Measurements from ENCODE around the gene GPC2. TPM values are rescaled to one million over a fixed set of nuclear protein-coding genes. Genes with fewer than 3 reads are reported as not detected.

GPC2 gene
- total RNA-seq, 1 experiment from 2014 or later = 45.2 TPM

GRCh38 chr7:100152937-100153666 lies 24.1 kb downstream of the GPC2 start:
- no CpG with 5 or more reads among the region's 18 CpGs for WGBS (ENCODE audit: extremely low coverage, insufficient read length, low lambda C conversion rate)
- Histone ChIP-seq H4K5ac (ENCODE audit: insufficient read length, low read depth, low read length) (no peak overlapping the region), H2BK5ac (ENCODE audit: insufficient read length, low read length) (no peak overlapping the region), H3K23ac (ENCODE audit: insufficient read length, low read depth, low read length) (no peak overlapping the region), H4K8ac (replicated peaks; ENCODE audit: insufficient read length, low read depth, low read length) (no peak overlapping the region), H3K56ac (ENCODE audit: insufficient read length, low read depth, low read length) (no peak overlapping the region), H3K4me2 (ENCODE audit: insufficient read depth, insufficient read length, low read length) (no peak overlapping the region), H3K79me1 (ENCODE audit: insufficient read depth, low read depth, low read length, poor library complexity, severe bottlenecking) (peaks cover 2% of the 10 kb centered on the region), H2BK120ac (ENCODE audit: low read depth, low read length, poor library complexity, severe bottlenecking) (no peak overlapping the region), H3K14ac (ENCODE audit: insufficient read depth, low read length) (no peak overlapping the region), H3K27ac (ENCODE audit: insufficient read length, low read depth, low read length) (no peak overlapping the region), H3K4me1 (ENCODE audit: insufficient read depth, low read length) (no peaks in the 10 kb centered on the region; the same call in 1 of the 2 replicates), H4K91ac (ENCODE audit: insufficient read length, low read depth, low read length) (no peak overlapping the region), H2AK5ac (ENCODE audit: insufficient read length, low read length) (no peak overlapping the region), H2BK15ac (ENCODE audit: low read depth, low read length) (no peak overlapping the region), H3T11ph (ENCODE audit: low read length) (no peak overlapping the region), H2AFZ (ENCODE audit: low read length) (no peak overlapping the region), H3K18ac (ENCODE audit: insufficient read length, low read depth, low read length) (no peak overlapping the region), H3K4ac (ENCODE audit: low read depth, low read length) (no peak overlapping the region), H3K79me2 (ENCODE audit: insufficient read depth, low read length) (no peaks in the 10 kb centered on the region), H3K9me3 (ENCODE audit: control insufficient read depth, low read depth, low read length) (no peaks in the 10 kb centered on the region), H2BK12ac (ENCODE audit: insufficient read length, low read depth, low read length) (no peak overlapping the region), H4K20me1 (ENCODE audit: control insufficient read depth, insufficient read depth, insufficient read length) (peaks cover 2% of the 10 kb centered on the region), H3K27me3 (ENCODE audit: insufficient read depth, low read length) (no peaks in the 10 kb centered on the region), H3K9ac (ENCODE audit: extremely low read depth, insufficient read length, low read length) (no peak overlapping the region), H2BK20ac (ENCODE audit: low read depth, low read length, poor library complexity, severe bottlenecking) (no peak overlapping the region), H3K23me2 (ENCODE audit: insufficient read length, low read depth, low read length, poor library complexity, severe bottlenecking) (peaks cover 12% of the 10 kb centered on the region)
- no peaks in the 10 kb centered on the region; the same call in 1 of the 2 replicates for H3K27me3 Mint-ChIP-seq (ENCODE audit: low read depth)
- H3K9me3 Mint-ChIP-seq = no peaks in the 10 kb centered on the region
- peak overlapping the region in 1 of 2 experiments; percentile 35; a peak in 1 of 5 replicates for H3K4me3 Mint-ChIP-seq
- TF ChIP-seq CTCF (conservative IDR thresholded peaks at IDR 0.05) = no peak
- H3K36me3 Mint-ChIP-seq (ENCODE audit: insufficient read depth in 1 of 3, low read depth in 3 of 3) = peaks cover 26 to 66% (median 63%) of the 10 kb centered on the region in 3 experiments
- peaks cover 25 to 36% of the 10 kb centered on the region in 2 experiments for H3K4me1 Mint-ChIP-seq
- H3K27ac Mint-ChIP-seq = peak overlapping the region in 1 of 3 experiments; percentile 85; a peak in 2 of 7 replicates
- DNase-seq = no peak

Measured in H9 (cell line).